GM18526 (cell line): Measurements from ENCODE around the gene THOP1.

Source experiments
- POLR2A ChIP-seq: IDR thresholded peaks from 3 replicates; pipeline ENCODE4 v1.6.1; 2011; ENCODE audit not compliant: insufficient read length; ENCODE audit errors: extremely low read depth

The THOP1 gene

DNA sequence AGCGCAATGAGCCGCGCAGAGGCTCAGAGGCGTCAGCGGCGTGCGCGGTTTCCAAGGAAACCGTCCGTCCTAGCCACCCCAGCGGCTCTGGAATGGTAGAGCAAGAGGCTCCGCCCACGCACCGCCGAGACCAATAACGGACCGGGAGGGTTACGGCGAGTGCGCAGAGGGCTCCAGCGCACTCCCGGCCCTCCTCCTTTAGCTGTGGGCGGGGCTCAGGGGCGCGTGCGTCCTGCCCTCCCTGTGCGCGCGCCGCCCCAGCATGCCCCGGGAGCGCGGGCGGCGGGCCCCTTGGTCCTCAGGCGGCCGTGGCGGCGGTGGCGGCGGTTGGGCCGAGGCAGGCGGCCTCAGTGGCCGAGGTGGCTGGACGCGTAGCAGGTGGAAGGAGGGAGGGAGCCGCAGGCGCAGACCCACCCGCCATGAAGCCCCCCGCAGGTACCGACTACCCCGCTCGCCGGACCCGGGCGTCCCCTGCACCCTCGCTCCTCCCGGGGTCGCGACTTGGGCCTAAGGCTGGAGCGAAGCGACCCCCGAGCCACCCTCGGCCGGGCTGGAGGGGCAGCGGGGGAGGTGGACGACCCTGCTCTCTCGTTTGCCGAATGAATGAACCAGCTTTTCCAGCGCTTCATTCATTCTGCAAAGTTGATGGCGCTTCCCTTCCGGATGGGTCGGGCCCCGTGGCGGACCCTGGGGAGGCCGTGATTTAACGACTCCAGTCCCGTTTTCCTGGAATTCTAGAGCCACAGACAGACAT lies at the start of gene THOP1:
TSS of gene THOP1 (plus strand) at position 260 of the 754 bp plus-strand sequence. CDS start at position 420, 160 bp downstream.
- peak; percentile 93 for TF ChIP-seq POLR2A

DNA sequence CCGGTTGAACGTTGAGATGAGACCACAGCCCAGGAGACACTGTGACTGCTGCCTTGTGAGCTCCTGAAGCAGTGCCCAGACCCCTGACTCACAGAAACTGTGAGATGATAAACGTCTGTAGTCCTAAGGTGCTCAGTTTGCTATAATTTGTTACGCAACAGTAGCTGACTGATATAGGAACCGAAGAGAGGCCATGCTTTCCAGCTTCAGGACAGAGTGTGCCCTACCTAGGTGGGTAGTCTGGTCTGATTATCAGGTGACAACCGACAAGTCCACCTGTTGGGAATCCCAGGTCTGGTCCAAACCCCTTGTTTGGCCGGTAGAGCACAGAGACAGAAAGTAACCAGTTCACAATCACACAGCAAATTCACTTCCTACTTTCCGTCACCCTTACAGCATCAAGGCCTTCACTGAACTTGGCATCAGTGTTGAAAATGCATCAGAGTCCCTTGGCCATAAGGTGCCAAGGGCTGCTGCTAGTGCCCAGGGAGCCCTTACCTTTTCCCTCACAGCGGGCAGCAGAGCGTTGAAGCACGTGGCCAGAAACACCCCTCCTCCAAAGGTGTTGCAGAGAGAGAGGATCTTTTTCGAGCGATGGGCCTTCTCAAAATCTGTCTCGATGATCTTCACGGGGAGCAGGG lies 48.6 kb upstream of the THOP1 start:
- TF ChIP-seq POLR2A, result no peak

DNA sequence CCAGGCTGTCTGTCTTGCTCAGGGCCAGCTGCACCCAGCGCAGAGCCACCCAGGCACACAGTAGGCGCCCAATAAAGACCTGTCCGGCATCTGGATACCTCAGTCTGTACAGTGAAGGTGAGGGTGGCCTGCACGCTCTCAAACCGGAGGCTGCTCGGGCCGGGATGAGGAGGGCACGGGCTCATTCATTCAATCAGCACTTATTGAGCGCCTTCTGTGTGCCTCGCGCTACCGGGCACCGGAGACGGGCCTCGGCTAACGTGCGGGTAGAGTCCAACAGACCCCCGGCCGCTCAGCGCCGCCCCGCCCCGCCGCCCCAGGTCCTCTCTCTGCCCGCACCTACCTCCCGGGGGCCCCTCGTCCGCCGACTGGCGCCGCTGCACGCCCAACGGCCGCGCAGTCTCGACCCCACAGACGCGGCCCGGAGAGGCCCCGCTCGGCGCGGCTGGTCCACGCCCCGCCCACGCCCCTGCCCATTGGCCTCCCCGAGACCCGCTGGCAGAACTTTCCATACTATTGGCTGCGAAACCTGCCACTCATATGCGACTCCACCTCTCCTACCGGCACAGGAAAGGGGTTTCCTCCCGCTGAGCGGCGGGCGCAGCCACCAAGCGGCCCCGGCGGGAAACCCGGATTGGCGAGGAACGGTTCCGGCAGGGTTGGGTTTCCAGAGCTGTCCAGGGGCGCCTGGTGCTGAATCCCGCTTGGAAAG lies 45.5 kb upstream of the THOP1 start, which contains the start of gene SLC39A3:
TSS of gene SLC39A3 (minus strand) at position 416 of the 712 bp plus-strand sequence. CDS start 2,760 bp downstream, outside the sequence.
- TF ChIP-seq POLR2A, result peak; percentile 69

DNA sequence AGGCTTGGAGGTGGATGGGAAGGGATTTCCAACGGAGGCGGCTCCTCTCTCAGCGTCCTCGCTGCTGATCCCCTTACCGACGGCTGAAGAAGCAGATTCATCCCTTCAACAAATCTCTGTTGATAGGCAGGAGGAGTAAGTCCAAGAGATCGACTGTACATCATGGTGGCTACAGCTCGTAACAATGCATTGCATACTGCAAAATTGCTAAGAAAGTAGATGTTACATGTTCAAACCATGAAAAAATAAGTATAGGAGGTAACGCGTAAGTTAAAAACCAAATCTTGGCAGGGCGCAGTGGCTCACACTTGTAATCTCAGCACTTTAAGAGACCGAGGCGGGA lies 45.0 kb upstream of the THOP1 start:
- TF ChIP-seq POLR2A, result no peak

DNA sequence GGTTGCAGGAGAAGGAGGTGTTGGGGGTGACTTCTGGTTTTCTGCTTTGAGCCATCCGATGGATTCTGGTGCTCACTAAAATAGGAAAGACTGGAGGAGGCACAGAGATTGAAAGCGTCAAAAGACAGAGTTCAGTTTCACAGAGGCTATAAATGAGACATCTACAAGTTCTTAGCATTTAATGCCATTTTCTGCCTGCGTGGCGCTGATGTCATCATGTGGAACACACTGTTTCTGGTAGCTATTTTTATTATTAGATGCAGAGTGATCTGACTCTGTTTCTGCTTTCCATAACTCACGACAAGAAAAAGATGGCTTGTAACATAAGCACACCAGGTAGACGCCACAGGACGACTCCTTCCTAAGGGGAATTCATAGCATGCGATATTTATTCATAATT lies 42.2 kb upstream of the THOP1 start:
- TF ChIP-seq POLR2A, result no peak

DNA sequence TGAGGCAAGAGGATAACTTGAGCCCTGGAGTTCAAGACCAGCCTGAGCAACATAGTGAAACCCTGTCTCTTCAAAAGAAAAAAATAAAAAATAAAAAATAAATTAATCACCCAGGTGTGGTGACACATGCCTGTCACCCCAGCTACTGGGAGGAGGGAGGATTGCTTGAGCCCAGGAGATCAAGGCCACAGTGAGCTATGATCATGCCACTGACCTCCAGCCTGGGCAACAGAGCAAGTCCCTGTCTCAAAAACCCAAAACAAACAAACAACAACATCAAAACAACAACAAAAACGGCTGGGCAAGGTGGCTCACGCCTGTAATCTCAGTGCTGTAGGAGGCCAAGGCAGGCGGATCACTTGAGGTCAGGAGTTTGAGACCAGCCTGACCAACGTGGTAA lies 41.2 kb upstream of the THOP1 start:
- no peak for TF ChIP-seq POLR2A

DNA sequence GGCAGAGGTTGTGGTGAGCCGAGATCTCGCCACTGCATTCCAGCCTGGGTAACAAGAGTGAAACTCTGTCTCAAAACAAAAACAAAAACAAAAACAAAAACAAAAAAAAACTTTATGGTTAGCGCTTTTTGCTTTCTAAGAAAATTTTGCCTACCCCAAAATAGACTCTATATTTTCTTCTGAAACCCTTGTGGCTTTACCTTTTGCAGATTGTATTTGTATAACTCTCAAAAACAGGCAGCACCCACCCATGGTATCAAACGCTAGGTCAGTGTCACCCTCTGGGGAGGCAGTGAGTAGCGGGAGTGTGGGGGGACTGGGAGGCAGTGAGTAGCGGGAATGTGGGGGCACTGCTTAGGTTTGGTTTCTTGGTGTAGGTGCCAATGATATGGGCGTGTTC lies 38.0 kb upstream of the THOP1 start:
- no peak for TF ChIP-seq POLR2A

DNA sequence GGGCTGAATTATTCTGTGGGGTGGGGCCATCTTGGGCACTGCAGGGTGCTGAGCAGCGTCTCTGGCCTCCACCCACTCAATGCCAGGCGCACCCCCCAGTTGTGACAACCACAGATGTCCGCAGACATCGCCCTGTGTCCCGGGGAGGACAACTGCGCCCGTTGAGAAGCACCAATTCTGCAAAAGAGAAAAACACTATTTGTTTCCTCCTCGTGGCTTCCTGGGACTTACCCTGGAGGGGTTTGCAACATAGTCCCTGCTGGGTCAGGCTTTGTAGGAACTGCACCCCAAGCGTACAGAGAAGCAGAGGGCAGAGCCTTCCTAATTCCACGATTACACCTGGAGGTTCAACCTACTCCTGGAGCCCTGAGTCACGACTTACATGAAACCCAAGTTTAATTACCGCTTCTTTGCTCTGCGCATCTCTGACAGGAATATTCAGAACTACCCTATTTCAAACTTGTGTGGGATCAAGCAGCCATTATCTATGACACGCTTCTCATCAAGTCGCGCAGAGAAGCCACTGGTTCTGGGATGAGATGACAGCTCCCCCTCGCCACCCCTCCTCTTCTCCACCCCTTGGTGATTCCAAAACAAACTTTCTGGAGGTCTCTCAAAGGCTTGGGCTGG lies 34.4 kb upstream of the THOP1 start:
- TF ChIP-seq POLR2A, result no peak

DNA sequence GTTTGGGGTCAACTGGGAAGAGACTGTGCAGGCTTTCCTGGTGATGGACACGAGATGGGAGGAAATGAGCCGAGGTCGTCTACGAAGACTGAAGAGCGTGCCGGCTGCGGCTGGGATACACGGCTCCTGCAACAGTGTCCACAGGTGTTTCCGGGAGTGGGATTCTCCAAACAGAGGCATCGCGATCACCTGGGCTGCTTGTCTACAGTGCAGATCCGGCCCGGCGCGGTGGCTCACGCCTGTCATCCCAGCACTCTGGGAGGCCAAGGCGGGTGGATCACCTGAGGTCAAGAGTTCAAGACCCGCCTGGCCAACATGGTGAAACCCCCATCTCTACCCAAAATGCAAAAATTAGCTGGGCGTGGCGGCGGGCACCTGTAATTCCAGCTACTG lies 33.9 kb upstream of the THOP1 start:
- TF ChIP-seq POLR2A, result no peak

DNA sequence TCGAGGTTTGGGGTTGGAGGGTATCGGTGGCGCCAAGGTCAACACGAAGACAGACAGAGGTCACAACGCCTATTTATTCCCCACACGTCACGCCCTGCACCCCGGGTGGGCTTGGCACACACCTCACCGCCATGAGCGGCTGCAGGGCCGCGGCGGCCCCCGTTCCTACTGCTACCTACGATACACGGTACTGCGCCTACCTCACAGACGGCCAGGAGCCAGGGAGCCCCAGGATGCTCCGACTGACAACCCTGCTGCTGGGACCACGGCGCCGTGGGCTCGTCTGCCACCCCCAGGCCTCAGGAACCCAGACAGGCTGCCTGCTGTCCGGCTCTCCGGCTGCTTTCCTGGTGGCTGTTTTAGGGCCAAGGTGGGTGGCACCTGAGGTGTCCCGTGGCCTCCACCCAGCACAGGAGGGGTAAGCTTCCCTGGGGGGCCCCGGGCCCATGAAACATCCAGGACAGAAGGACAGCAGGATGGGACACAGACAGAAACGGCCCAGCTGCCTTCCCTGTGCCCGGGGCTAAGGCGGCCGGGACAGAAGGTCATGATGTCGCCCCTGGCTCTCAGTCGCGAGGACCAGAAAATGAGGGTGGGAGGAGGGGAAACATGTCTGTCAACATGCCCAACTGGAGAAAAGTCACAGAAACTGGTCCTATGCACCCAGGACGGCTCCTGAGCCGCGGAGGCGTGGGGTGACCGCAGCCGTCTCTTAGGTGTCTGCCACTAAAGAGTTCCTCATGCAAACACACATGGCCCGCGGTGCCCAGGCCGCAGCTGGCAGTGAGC lies 30.4 kb upstream of the THOP1 start:
- TF ChIP-seq POLR2A, result no peak

DNA sequence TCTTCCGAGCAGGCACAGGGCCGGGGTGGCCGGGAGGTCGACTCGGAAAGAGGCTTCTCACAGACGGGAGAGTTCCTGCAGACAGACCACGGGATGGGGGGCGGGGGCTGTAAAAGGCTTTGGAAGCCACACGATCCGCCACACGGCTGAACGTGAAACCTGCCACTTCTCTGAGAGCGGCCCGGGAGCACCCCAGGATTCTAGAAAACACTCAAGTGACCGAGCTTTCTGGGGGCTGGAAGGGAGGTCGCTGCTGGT lies 29.9 kb upstream of the THOP1 start:
- TF ChIP-seq POLR2A, result no peak

DNA sequence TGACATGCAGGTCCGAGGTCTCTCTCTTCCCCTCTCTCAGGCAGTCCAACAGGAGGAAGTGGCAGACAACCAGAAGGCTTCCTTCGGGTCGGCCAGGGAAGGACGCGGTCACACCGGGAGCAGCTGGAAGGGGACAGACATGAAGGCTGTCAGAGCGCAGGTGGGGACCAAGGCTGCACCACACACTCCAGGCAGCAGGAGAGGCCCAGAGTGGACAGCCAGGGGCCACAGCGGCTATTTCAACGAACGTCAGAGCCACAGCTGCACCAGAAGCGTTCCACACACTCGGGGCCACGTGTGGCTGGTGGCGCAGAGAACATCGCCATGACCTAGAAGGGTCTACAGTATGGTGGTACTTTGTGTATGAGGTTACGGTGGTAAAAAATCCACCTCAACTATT lies 29.5 kb upstream of the THOP1 start:
- no peak for TF ChIP-seq POLR2A

DNA sequence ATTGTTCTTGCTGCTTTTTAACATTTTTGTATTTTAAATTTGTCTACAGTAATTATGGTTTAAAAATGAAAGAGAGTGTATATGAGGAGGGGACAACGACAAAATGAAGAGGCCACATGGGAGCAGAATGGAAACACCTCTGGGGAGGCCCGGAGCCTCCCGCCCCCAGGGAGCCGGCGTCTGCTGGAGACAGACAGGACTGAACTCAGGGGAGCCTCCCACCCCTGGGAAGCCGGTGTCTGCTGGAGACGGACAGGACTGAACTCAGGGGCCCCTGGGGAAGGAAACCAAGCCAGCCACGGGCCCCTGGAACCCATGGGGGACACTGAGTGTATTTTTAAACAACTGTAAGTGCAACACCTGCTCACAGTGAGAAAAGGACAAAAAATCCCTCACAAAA lies 28.8 kb upstream of the THOP1 start:
- no peak for TF ChIP-seq POLR2A

DNA sequence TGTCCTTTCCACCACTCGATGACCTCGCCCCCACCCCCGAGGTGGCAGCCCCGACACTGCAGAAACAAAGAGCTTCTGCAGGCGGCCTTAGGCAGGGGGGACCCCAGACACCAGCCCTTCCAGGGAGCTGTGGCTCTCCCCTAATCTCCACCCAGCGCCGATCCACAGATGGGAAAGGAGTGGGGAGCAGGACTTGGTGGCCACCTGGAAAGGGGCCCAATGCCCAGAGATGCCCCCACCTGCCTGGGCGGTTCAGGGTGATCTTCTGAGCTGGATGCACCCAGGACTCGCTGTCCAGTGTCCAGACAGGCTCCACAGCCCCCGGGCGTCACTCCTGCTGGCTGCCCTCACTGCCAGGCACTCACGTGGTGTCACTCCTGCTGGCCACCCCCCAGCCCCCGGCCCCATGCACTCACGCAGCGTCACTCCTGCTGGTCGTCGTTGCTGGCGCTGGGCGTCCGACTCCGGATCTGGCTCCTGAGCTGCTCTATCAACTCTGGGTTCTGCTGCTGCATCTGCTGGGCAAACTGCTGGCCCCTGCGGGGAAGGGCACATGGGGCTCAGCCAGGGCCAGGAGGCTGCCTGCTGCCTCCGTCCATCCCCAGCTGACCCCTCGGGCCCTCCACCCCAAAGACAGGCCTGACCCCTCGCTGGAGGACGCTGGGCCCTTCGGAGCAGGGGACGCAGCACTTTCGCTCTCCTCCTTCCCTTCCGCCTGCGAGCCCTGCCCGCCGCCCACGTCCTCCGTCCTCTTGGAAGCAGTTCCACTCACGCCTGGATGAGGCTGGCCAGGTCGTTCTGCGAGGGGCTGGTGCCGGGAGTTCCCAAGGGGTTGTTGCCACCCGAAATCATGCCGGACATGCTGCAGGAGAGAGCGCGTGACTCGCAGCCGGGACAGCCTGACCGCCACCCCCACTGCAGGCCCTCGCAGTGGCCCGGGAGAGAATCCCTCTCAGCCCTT lies 28.1 kb upstream of the THOP1 start:
- TF ChIP-seq POLR2A, result no peak
